Sigmoid colon (tissue), 7 donors: ENCODE results near the gene BMPER. TPM values are rescaled to one million over a fixed set of nuclear protein-coding genes. Genes with fewer than 3 reads are reported as not detected.

ENCODE experiments used
- DNase-seq: peaks from one replicate; pipeline ENCODE4 v3.0.0-alpha.2; 2019
- H3K27ac ChIP-seq, 4 donors: fragments of 200-600 bp; sonication (generic); one replicate each; pipeline ENCODE4 v1.5.1; 2016 to 2019; ENCODE audit warnings: mild to moderate bottlenecking in 1 of 4
- H3K27me3 ChIP-seq, 3 donors: fragments of 200-600 bp; sonication (generic); one replicate each; pipeline ENCODE4 v1.5.1; 2019; ENCODE audit warnings: mild to moderate bottlenecking in 1 of 3
- H3K36me3 ChIP-seq, 4 donors: fragments of 200-600 bp; sonication (generic); one replicate each; pipeline ENCODE4 v1.5.1; 2016 to 2019
- H3K4me1 ChIP-seq, 4 donors: fragments of 200-600 bp; sonication (generic); one replicate each; pipeline ENCODE4 v1.5.1; 2017 to 2019
- H3K4me3 ChIP-seq, 4 donors: fragments of 200-600 bp; sonication (generic); one replicate each; pipeline ENCODE4 v1.5.1; 2017 to 2019; ENCODE audit warnings: mild to moderate bottlenecking in 2 of 4, moderate library complexity in 1 of 4
- H3K9me3 ChIP-seq, 4 donors: fragments of 200-600 bp in 3 of 4; sonication (generic) in 3 of 4; one replicate each; pipeline versions ENCODE4 v1.5.1 to v1.6.1; 2013 to 2019
- CTCF ChIP-seq, 4 experiments: fragments of 450-650 bp in 3 of 4; fragments of 200-600 bp in 1 of 4; IDR thresholded peaks; one replicate each; pipeline ENCODE4 v1.5.1; 2016 to 2019; ENCODE audit warnings: antibody characterized with exemption in 4 of 4, mild to moderate bottlenecking in 3 of 4, moderate library complexity in 2 of 4
- EP300 ChIP-seq, 4 donors: sonication (generic); formaldehyde crosslinking; IDR thresholded peaks; one replicate each; pipeline ENCODE4 v1.6.1; 2017; ENCODE audit warnings: antibody characterized with exemption in 4 of 4
- POLR2A ChIP-seq, 2 donors: fragments of 450-650 bp; IDR thresholded peaks; one replicate each; pipeline ENCODE4 v1.6.1; 2016; ENCODE audit warnings: antibody characterized with exemption in 2 of 2, mild to moderate bottlenecking in 2 of 2, moderate library complexity in 2 of 2
- POLR2AphosphoS5 ChIP-seq, 4 donors: sonication (generic); formaldehyde crosslinking; IDR thresholded peaks; one replicate each; pipeline ENCODE4 v1.6.1; 2017; ENCODE audit warnings: antibody characterized with exemption in 4 of 4
- WGBS, 2 donors: extraction: QIAGEN DNeasy Blood & Tissue Kit; methylation state at CpG; one replicate each; pipeline ENCODE4 v1.1.7; 2013; 5-methylcytosine and 5-hydroxymethylcytosine counted together
- intact Hi-C: fragments of 100-400 bp; cut with DNase I; formaldehyde crosslinking; loops from one replicate; pipeline ENCODE4 v1.15.1; 2023
- polyA plus RNA-seq, 3 donors: library from polyadenylated mRNA; stranded (reverse); fragments of 200-250 nt; gene quantifications; one replicate each; pipeline ENCODE4 v1.2.3, GENCODE V29; 2013
- total RNA-seq, 4 donors: library from RNA; depleted of rRNA; stranded (reverse); fragments of >200 nt; gene quantifications; one replicate each; pipeline ENCODE4 v1.1.0, GENCODE V29; 2016
- donor health status: healthy with polysubstance abuse.
- donor health status: Bipolar disorder and iron deficiency.
- donor health status: healthy.

Gene BMPER
- total and polyA plus RNA-seq, 7 donors = 0.51 to 3.1 (median 1.6) TPM; not detected in 1

GRCh38 chr7:33981671-33982424 is 76.5 kb downstream of the BMPER start:
- intact Hi-C loops = no loop called here
- TF ChIP-seq EP300 (IDR thresholded peaks at IDR 0.05) (no peak), CTCF (IDR thresholded peaks at IDR 0.05) (no peak), POLR2A (IDR thresholded peaks at IDR 0.05) (no peak), POLR2AphosphoS5 (IDR thresholded peaks at IDR 0.05) (no peak)
- Histone ChIP-seq H3K27ac (no peak overlapping the region), H3K4me1 (no peaks in the 10 kb centered on the region), H3K4me3 (no peak overlapping the region), H3K36me3 (no peaks in the 10 kb centered on the region), H3K27me3 (no peaks in the 10 kb centered on the region), H3K9me3 (no peaks in the 10 kb centered on the region)
- no peak for DNase-seq
- WGBS, 2 donors = 55 to 72% methylated on average over 5 of the region's 5 CpGs

DNA sequence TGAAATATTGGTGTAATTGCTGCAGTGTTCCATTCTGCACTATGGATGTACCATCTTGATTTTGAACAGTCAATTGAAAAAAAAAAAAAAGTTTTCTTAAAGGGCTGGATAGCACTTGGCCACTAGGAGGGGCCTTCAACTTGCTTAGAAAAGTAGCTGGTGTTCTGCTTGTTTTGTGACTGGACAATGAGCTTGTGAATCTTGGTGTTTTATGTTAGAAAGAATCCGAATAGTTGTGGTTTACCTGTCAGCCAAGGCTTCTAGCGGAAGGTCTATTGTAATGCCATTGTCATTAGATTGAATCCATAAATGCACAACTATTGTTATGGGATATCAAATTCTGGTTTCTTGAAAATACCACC is 77.1 kb downstream of the BMPER start:
- 45 to 64% methylated on average over 2 of the region's 2 CpGs for WGBS, 2 donors
- DNase-seq = no peak
- Histone ChIP-seq H3K27me3 (no peaks in the 10 kb centered on the region), H3K9me3 (no peaks in the 10 kb centered on the region), H3K36me3 (no peaks in the 10 kb centered on the region), H3K4me1 (peaks cover 0 to 5% (median 2%) of the 10 kb centered on the region in 4 donors), H3K4me3 (no peak overlapping the region), H3K27ac (no peak overlapping the region)
- TF ChIP-seq EP300 (IDR thresholded peaks at IDR 0.05) = no peak
- no peak for TF ChIP-seq POLR2A (IDR thresholded peaks at IDR 0.05)
- no peak for TF ChIP-seq POLR2AphosphoS5 (IDR thresholded peaks at IDR 0.05)
- no peak for TF ChIP-seq CTCF (IDR thresholded peaks at IDR 0.05)
- intact Hi-C loops = no loop called here

- no peaks in the 10 kb centered on the region for H3K27me3 ChIP-seq
- H3K9me3 ChIP-seq = no peaks in the 10 kb centered on the region
- no peaks in the 10 kb centered on the region for H3K36me3 ChIP-seq
- H3K27ac ChIP-seq = peak overlapping the region in 1 of 4 donors; percentile 58
- intact Hi-C loops = no loop called here
- no peak overlapping the region for H3K4me3 ChIP-seq
- peaks cover 0 to 7% (median 3%) of the 10 kb centered on the region in 4 donors for H3K4me1 ChIP-seq
- 77 to 82% methylated on average over 2 of the region's 2 CpGs for WGBS, 2 donors
- TF ChIP-seq POLR2AphosphoS5 (IDR thresholded peaks at IDR 0.05) (no peak), POLR2A (IDR thresholded peaks at IDR 0.05) (no peak), CTCF (IDR thresholded peaks at IDR 0.05) (no peak), EP300 (IDR thresholded peaks at IDR 0.05) (no peak)
- DNase-seq = no peak
Measured at GRCh38 chr7:33986451-33986850, 81.1 kb downstream of the BMPER start.

- H3K36me3 ChIP-seq = no peaks in the 10 kb centered on the region
- TF ChIP-seq POLR2AphosphoS5 (IDR thresholded peaks at IDR 0.05) (peak in 1 of 4 donors; percentile 37), EP300 (IDR thresholded peaks at IDR 0.05) (no peak)
- WGBS, 2 donors = 74 to 79% methylated on average over 9 of the region's 9 CpGs
- DNase-seq = no peak
- H3K27ac ChIP-seq = peak overlapping the region in 3 of 4 donors; percentile 34 to 58 (median 46)
- H3K27me3 ChIP-seq = no peaks in the 10 kb centered on the region
- intact Hi-C loops = no loop called here
- no peak overlapping the region for H3K4me3 ChIP-seq
- H3K9me3 ChIP-seq = no peaks in the 10 kb centered on the region
- H3K4me1 ChIP-seq = peaks cover 0 to 7% (median 3%) of the 10 kb centered on the region in 4 donors
Measured at GRCh38 chr7:33986951-33987947, 81.9 kb downstream of the BMPER start.

DNA sequence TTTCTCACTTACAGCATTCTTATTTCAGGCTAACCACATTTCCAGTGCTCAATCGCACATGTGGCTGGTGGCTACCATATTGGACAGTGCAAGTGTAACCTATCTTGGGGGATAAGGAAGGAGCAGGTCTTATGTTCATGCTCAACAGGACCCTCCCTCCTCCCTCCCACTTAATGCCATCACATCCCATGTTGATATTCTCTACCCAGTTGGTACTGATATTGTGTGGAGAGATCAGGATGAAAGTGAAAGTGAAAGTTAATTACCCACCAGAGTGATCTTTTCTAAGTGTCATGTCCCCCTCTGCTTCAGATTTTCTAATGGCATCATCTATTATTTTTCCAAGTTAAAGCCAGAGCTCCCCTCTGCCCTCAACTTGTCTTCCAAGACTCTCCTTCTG is 91.6 kb downstream of the BMPER start:
- intact Hi-C loops = no loop called here
- 92 to 98% methylated on average over 1 of the region's 1 CpG for WGBS, 2 donors
- no peak for DNase-seq
- Histone ChIP-seq H3K4me3 (no peak overlapping the region), H3K9me3 (no peaks in the 10 kb centered on the region), H3K27me3 (no peaks in the 10 kb centered on the region), H3K27ac (no peak overlapping the region), H3K4me1 (no peaks in the 10 kb centered on the region), H3K36me3 (no peaks in the 10 kb centered on the region)
- TF ChIP-seq POLR2AphosphoS5 (IDR thresholded peaks at IDR 0.05) (no peak), POLR2A (IDR thresholded peaks at IDR 0.05) (no peak), CTCF (IDR thresholded peaks at IDR 0.05) (no peak), EP300 (IDR thresholded peaks at IDR 0.05) (no peak)
